ENCODE results near the gene MRM3. TPM values are rescaled to one million over a fixed set of nuclear protein-coding genes. Genes with fewer than 3 reads are reported as not detected.
"Not testable (repeated sequence)": the region's sequence is repeated elsewhere in the genome, so short reads cannot be mapped to it uniquely, and the experiment has no call there.

MRM3 gene
- total RNA-seq, 1 donor from 2014 or later: 12.3 TPM

- peak within 1 kb of the TSS; percentile 83 for H3K27ac ChIP-seq
- no peaks in the 10 kb centered on the region for H3K27me3 ChIP-seq (ENCODE audit: low read depth)
- no peaks in the 10 kb centered on the region for H3K9me3 ChIP-seq
- H3K4me1 ChIP-seq: peaks cover 15% of the 10 kb centered on the region
- intact Hi-C loops (cut with DNase I): no loop called here
- DNase-seq: peak; percentile 96
- TF ChIP-seq, protein P1, sequence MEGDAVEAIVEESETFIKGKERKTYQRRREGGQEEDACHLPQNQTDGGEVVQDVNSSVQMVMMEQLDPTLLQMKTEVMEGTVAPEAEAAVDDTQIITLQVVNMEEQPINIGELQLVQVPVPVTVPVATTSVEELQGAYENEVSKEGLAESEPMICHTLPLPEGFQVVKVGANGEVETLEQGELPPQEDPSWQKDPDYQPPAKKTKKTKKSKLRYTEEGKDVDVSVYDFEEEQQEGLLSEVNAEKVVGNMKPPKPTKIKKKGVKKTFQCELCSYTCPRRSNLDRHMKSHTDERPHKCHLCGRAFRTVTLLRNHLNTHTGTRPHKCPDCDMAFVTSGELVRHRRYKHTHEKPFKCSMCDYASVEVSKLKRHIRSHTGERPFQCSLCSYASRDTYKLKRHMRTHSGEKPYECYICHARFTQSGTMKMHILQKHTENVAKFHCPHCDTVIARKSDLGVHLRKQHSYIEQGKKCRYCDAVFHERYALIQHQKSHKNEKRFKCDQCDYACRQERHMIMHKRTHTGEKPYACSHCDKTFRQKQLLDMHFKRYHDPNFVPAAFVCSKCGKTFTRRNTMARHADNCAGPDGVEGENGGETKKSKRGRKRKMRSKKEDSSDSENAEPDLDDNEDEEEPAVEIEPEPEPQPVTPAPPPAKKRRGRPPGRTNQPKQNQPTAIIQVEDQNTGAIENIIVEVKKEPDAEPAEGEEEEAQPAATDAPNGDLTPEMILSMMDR (IDR thresholded peaks at IDR 0.05): peak; percentile 94
- peaks cover 20% of the 10 kb centered on the region for H3K36me3 ChIP-seq
- peak; percentile 96 to 99 for ATAC-seq
- H3K4me3 ChIP-seq: peak within 1 kb of the TSS; percentile 82
These were observed 30.0 kb upstream of the MRM3 start, which contains the start of gene GEMIN4 for GRCh38 chr17:752002-752619. Gene GEMIN4 (minus strand): TSS chr17:752264. CDS start chr17:752142, 122 bp downstream.

DNA sequence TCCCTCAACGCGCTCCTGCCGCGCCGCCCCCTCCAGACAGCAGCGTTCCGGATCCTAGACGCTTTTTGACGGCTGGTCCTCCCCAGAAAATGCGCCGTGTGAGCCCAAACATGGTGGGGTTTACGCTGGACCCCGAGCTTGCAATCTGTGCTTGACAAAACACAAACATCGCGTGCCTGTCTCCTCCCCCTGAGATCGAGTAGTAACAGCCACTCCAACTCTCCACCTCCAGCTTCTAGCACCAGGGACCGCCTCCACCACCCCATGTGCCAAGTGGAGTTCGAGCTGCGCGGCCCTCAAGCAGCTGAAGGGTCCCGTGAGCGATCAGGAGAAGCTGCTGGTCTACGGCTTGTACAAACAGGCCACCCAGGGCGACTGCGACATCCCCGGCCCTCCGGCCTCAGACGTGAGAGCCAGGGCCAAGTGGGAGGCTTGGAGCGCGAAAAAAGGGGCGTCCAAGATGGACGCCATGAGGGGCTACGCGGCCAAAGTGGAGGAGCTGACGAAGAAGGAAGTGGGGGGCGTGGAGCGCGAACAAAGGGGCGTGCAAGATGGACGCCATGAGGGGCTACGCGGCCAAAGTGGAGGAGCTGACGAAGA is 29.4 kb upstream of the MRM3 start:
- H3K36me3 ChIP-seq: peaks cover 19% of the 10 kb centered on the region
- H3K9me3 ChIP-seq: no peaks in the 10 kb centered on the region
- peaks cover 15% of the 10 kb centered on the region for H3K4me1 ChIP-seq
- no peaks in the 10 kb centered on the region for H3K27me3 ChIP-seq (ENCODE audit: low read depth)
- H3K4me3 ChIP-seq: peak overlapping the region; percentile 82
- TF ChIP-seq, protein P1 (IDR thresholded peaks at IDR 0.05): no peak
- intact Hi-C loops (cut with DNase I): no loop called here
- DNase-seq: peak; percentile 88
- peak; percentile 86 to 87 for ATAC-seq
- peak overlapping the region; percentile 83 for H3K27ac ChIP-seq

DNA sequence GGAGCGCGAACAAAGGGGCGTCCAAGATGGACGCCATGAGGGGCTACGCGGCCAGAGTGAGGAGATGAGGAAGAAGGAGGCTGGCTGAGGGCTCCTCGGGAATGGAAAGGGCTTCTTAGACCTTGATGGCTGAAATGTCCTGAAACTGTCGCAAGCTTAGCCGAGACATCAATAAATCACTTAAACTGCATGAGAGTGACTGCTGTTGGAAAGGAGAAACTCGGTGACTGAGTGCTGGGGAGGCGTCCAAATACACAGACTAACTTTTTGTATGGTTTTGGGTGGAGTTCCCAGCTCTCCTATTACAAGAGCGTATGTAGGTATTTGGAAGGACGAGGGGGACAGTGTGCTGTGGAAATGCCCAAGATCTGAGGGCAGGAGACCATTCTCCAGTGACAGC is 28.7 kb upstream of the MRM3 start:
- no peak overlapping the region for H3K27ac ChIP-seq

GRCh38 chr17:755319-755961 is 26.7 kb upstream of the MRM3 start:
- ATAC-seq; intact Hi-C loops (cut with DNase I); H3K27me3 ChIP-seq (ENCODE audit: low read depth); H3K9me3 ChIP-seq; H3K4me3 ChIP-seq; H3K27ac ChIP-seq; DNase-seq: not testable (repeated sequence)
- H3K36me3 ChIP-seq: peaks cover 35% of the 10 kb centered on the region
- H3K4me1 ChIP-seq: peaks cover 13% of the 10 kb centered on the region

More for the DNA sequence above, 28.7 kb upstream of the MRM3 start:
- Histone ChIP-seq H3K27me3 (ENCODE audit: low read depth) (no peaks in the 10 kb centered on the region), H3K4me3 (no peak overlapping the region), H3K4me1 (peaks cover 15% of the 10 kb centered on the region), H3K9me3 (no peaks in the 10 kb centered on the region), H3K36me3 (peaks cover 15% of the 10 kb centered on the region)
- no peak for ATAC-seq
- TF ChIP-seq, protein P1 (IDR thresholded peaks at IDR 0.05): no peak
- intact Hi-C loops (cut with DNase I): no loop called here
- no peak for DNase-seq

DNA sequence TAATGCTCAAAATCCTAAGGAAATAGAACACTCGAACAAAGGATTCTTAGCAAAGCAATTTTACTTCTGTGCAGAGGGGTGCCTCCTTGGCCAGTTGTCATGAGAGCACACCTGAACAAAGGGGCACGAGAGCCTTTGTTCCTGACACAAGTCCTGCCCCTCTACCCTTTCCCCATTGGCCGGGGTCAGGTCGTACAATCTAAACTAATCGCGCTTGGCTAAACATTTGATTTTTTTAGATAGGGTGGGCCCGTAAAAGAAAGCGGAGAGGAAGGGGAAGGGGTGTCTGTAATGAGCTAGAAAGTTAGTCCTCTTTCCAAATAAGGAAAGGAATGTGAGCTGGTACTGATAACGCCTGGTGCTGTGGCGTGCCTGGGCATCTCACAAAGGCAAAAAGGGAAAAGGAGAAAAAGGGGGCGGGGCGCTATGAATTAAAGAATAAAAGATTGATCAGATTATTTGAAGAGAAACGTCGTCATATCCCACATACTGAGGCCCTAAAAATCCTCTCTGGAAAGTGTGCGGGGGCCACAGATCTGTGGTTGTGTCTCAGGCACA is 26.1 kb upstream of the MRM3 start:
- H3K27ac ChIP-seq; DNase-seq; intact Hi-C loops (cut with DNase I); H3K4me1 ChIP-seq; H3K27me3 ChIP-seq (ENCODE audit: low read depth); H3K9me3 ChIP-seq; H3K4me3 ChIP-seq; ATAC-seq: not testable (repeated sequence)
- H3K36me3 ChIP-seq: peaks cover 41% of the 10 kb centered on the region

DNA sequence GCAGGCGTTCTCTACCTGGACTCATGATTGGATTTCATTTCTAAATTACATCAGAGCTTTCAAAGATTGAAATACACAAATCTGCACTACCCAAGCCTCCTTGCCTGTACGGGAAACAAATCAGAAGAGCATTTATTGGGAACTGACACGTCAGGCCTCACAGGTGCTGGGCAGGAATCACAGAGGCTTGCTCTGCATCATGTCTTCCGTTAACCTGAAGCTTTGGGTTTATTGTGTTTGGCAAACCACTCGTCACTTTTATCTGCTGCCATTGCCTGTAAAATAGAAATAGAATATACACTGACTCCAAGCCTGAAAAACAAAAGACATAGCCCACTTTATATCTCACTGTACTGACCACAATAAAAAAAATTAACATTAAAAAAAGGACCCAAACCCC is 22.2 kb upstream of the MRM3 start:
- TF ChIP-seq, protein P1 (IDR thresholded peaks at IDR 0.05): no peak
- Histone ChIP-seq H3K36me3 (peaks cover 78% of the 10 kb centered on the region), H3K4me1 (no peaks in the 10 kb centered on the region), H3K4me3 (no peak overlapping the region), H3K27ac (no peak overlapping the region), H3K27me3 (ENCODE audit: low read depth) (no peaks in the 10 kb centered on the region), H3K9me3 (no peaks in the 10 kb centered on the region)
- no peak for ATAC-seq
- intact Hi-C loops (cut with DNase I): no loop called here
- DNase-seq: no peak
